ENCODE data around the gene SHISAL1.
"Not testable (repeated sequence)": the region's sequence is repeated elsewhere in the genome, so short reads cannot be mapped to it uniquely, and the experiment has no call there.

The SHISAL1 gene

GRCh38 chr22:44309137-44309536 is 3.6 kb downstream of the SHISAL1 start:
- Histone ChIP-seq H3K27ac (peak overlapping the region in 1 of 2 donors; percentile 48), H3K4me3 (no peak overlapping the region)
- no peak for TF ChIP-seq CTCF (IDR thresholded peaks at IDR 0.05)
- no peak for DNase-seq (ENCODE audit: low spot score)

GRCh38 chr22:44307509-44308169 is 5.1 kb downstream of the SHISAL1 start:
- Histone ChIP-seq H3K4me3 (no peak overlapping the region), H3K27ac (peak overlapping the region in 1 of 2 donors; percentile 37)
- no peak for DNase-seq (ENCODE audit: low spot score)
- TF ChIP-seq CTCF (IDR thresholded peaks at IDR 0.05): no peak

- Histone ChIP-seq H3K27ac (no peak overlapping the region), H3K4me3 (no peak overlapping the region)
- no peak for DNase-seq (ENCODE audit: low spot score)
- no peak for TF ChIP-seq CTCF (IDR thresholded peaks at IDR 0.05)
These were observed 6.9 kb downstream of the SHISAL1 start for GRCh38 chr22:44305888-44306287.

GRCh38 chr22:44305455-44305854 is 7.3 kb downstream of the SHISAL1 start:
- TF ChIP-seq CTCF (IDR thresholded peaks at IDR 0.05): no peak
- no peak overlapping the region for H3K4me3 ChIP-seq
- H3K27ac ChIP-seq: no peak overlapping the region
- DNase-seq (ENCODE audit: low spot score): no peak

GRCh38 chr22:44304911-44305310 is 7.8 kb downstream of the SHISAL1 start:
- Histone ChIP-seq H3K27ac (no peak overlapping the region), H3K4me3 (no peak overlapping the region)
- no peak for TF ChIP-seq CTCF (IDR thresholded peaks at IDR 0.05)
- DNase-seq (ENCODE audit: low spot score): no peak

- H3K4me3 ChIP-seq: no peak overlapping the region
- DNase-seq (ENCODE audit: low spot score): no peak
- no peak overlapping the region for H3K27ac ChIP-seq
- TF ChIP-seq CTCF (IDR thresholded peaks at IDR 0.05): no peak
These were observed 8.4 kb downstream of the SHISAL1 start for GRCh38 chr22:44304354-44304753.

GRCh38 chr22:44302363-44302762 is 10.4 kb downstream of the SHISAL1 start:
- not testable (repeated sequence) for H3K27ac ChIP-seq; DNase-seq (ENCODE audit: low spot score)

More at GRCh38 chr22:44302363-44302762, 10.4 kb downstream of the SHISAL1 start:
- H3K4me3 ChIP-seq: not testable (repeated sequence)
